ENCODE results near the gene CDH12. TPM values are rescaled to one million over a fixed set of nuclear protein-coding genes. Genes with fewer than 3 reads are reported as not detected.

CDH12 gene
- total and polyA plus RNA-seq, 2 donors (not counting 3 experiments of a cell fraction or from before 2014, with no cell fraction given), result 0.03 TPM; not detected in 1

DNA sequence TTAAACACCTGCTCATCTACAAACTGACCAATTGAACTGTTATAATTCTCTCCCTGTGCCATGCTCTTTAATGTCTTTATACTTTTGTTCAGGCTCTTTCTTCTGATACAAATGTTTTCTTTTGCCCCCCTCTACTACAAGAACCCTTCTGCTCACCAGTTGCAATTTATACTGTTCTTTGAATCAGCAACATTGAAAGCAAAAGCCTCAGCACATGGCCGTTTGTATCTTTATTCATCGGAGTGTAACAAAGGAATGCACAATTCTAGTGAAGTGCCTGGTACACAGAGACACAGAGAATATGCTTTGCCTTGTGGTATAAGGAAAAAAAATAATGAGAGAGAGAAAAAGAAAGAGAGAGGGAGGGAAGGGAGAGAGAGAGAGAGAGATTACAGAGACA, 547.1 kb downstream of the CDH12 start:
- Histone ChIP-seq H3K27ac (ENCODE audit: insufficient read depth, low read depth, low read length) (no peak overlapping the region), H3K4me2 (ENCODE audit: insufficient read depth, low read length) (no peak overlapping the region), H3K79me2 (ENCODE audit: control insufficient read depth, insufficient read depth, low read length) (no peaks in the 10 kb centered on the region), H4K20me1 (replicated peaks; ENCODE audit: control insufficient read depth, extremely low read depth, insufficient read depth, low read length) (no peaks in the 10 kb centered on the region), H3K9ac (replicated peaks; ENCODE audit: extremely low read depth, insufficient read depth, low read length) (no peak overlapping the region), H3K4me3 (replicated peaks in 1 of 3; ENCODE audit: insufficient read depth in 1 of 3, low read depth in 1 of 3, low read length in 3 of 3) (no peak overlapping the region), H3K9me3 (replicated peaks; ENCODE audit: control insufficient read depth, insufficient read depth, low read length) (no peaks in the 10 kb centered on the region), H3K9me1 (replicated peaks; ENCODE audit: control insufficient read depth, extremely low read depth, insufficient read depth, low read length) (no peaks in the 10 kb centered on the region), H3K4me1 (ENCODE audit: control insufficient read depth, extremely low read depth, insufficient read depth, low read length) (no peaks in the 10 kb centered on the region), H2AFZ (ENCODE audit: low read depth, low read length) (no peak overlapping the region), H3K27me3 (ENCODE audit: control insufficient read depth in 2 of 2, insufficient read depth in 2 of 2, low read length in 2 of 2) (no peaks in the 10 kb centered on the region), H3K36me3 (ENCODE audit: control insufficient read depth in 2 of 2, extremely low read depth in 1 of 2, insufficient read depth in 2 of 2, low read length in 2 of 2) (no peaks in the 10 kb centered on the region)
- BruUV-seq (replicated peaks), result no TSS peak
- CTCF ChIA-PET, result no interaction called here
- FAIRE-seq (no peak), DNase-seq (ENCODE audit: low read depth, low spot score) (no peak)
- dilution Hi-C loops (cut with MboI; ENCODE audit: extremely low pct_ligation_motif_present, low sequenced_read_pairs), result no loop called here
- POLR2A ChIA-PET, result no interaction called here
- TF ChIP-seq POLR2A (IDR thresholded peaks at IDR 0.05; ENCODE audit: low read depth, low read length) (no peak), FOS (IDR thresholded peaks at IDR 0.05; ENCODE audit: borderline replicate concordance, insufficient read depth, low read length) (no peak)
- TF ChIP-seq, protein P1, sequence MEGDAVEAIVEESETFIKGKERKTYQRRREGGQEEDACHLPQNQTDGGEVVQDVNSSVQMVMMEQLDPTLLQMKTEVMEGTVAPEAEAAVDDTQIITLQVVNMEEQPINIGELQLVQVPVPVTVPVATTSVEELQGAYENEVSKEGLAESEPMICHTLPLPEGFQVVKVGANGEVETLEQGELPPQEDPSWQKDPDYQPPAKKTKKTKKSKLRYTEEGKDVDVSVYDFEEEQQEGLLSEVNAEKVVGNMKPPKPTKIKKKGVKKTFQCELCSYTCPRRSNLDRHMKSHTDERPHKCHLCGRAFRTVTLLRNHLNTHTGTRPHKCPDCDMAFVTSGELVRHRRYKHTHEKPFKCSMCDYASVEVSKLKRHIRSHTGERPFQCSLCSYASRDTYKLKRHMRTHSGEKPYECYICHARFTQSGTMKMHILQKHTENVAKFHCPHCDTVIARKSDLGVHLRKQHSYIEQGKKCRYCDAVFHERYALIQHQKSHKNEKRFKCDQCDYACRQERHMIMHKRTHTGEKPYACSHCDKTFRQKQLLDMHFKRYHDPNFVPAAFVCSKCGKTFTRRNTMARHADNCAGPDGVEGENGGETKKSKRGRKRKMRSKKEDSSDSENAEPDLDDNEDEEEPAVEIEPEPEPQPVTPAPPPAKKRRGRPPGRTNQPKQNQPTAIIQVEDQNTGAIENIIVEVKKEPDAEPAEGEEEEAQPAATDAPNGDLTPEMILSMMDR (IDR thresholded peaks at IDR 0.05; ENCODE audit: extremely low read depth in 1 of 2, insufficient read depth in 1 of 2, low read depth in 1 of 2, low read length in 2 of 2), result no peak
- intact Hi-C loops (cut with micrococcal nuclease), result no loop called here

DNA sequence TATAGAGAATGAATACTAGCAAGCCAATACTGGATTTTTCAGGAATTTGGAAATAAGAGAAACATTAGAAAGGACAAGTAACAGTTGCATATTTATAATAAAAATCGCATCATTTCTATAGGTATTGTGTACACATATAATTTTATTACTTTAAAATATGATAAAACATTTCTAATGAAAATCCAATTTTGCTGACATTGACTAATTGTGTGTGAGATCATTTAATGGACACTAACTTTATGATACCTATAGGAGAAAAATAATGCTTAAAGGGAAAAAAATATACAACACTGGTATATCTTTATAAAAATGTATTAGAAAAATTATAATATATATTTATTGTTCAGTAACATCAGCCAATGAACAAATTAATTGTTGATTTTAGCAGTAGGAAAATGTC, 557.3 kb downstream of the CDH12 start:
- H3K9ac ChIP-seq (replicated peaks; ENCODE audit: extremely low read depth, insufficient read depth, low read length), result no peak overlapping the region
- POLR2A ChIA-PET, result no interaction called here
- no peaks in the 10 kb centered on the region for H4K20me1 ChIP-seq (replicated peaks; ENCODE audit: control insufficient read depth, extremely low read depth, insufficient read depth, low read length)
- DNase-seq (ENCODE audit: low read depth, low spot score), result no peak
- no peak overlapping the region for H3K4me3 ChIP-seq (replicated peaks in 1 of 3; ENCODE audit: insufficient read depth in 1 of 3, low read depth in 1 of 3, low read length in 3 of 3)
- TF ChIP-seq MYC (IDR thresholded peaks at IDR 0.05; ENCODE audit: low read depth, low read length) (no peak), JUN (IDR thresholded peaks at IDR 0.05; ENCODE audit: borderline replicate concordance, insufficient read depth, insufficient read length, low read depth) (no peak), FOS (IDR thresholded peaks at IDR 0.05; ENCODE audit: borderline replicate concordance, insufficient read depth, low read length) (no peak), EZH2 (IDR thresholded peaks at IDR 0.05; ENCODE audit: borderline replicate concordance, low read depth, low read length, severe bottlenecking) (no peak), POLR2AphosphoS5 (IDR thresholded peaks at IDR 0.05; ENCODE audit: insufficient read depth, low read depth, low read length) (no peak), GATA2 (IDR thresholded peaks at IDR 0.05; ENCODE audit: insufficient read depth, insufficient read length, low read depth, low read length) (no peak), POLR2A (IDR thresholded peaks at IDR 0.05; ENCODE audit: low read depth, low read length) (no peak)
- TF ChIP-seq, protein P1 (IDR thresholded peaks at IDR 0.05; ENCODE audit: extremely low read depth in 1 of 2, insufficient read depth in 1 of 2, low read depth in 1 of 2, low read length in 2 of 2), result no peak
- TF ChIP-seq, protein P2, sequence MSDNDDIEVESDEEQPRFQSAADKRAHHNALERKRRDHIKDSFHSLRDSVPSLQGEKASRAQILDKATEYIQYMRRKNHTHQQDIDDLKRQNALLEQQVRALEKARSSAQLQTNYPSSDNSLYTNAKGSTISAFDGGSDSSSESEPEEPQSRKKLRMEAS (IDR thresholded peaks at IDR 0.05; ENCODE audit: insufficient read depth, insufficient read length), result no peak
- H2AFZ ChIP-seq (ENCODE audit: low read depth, low read length), result no peak overlapping the region
- no peak for FAIRE-seq
- BruUV-seq (replicated peaks), result no TSS peak
- H3K36me3 ChIP-seq (ENCODE audit: control insufficient read depth in 2 of 2, extremely low read depth in 1 of 2, insufficient read depth in 2 of 2, low read length in 2 of 2), result no peaks in the 10 kb centered on the region
- peaks cover 2% of the 10 kb centered on the region for H3K9me3 ChIP-seq (replicated peaks; ENCODE audit: control insufficient read depth, insufficient read depth, low read length)
- intact Hi-C loops (cut with micrococcal nuclease), result no loop called here
- no peaks in the 10 kb centered on the region for H3K27me3 ChIP-seq (ENCODE audit: control insufficient read depth in 2 of 2, insufficient read depth in 2 of 2, low read length in 2 of 2)
- no peaks in the 10 kb centered on the region for H3K4me1 ChIP-seq (ENCODE audit: control insufficient read depth, extremely low read depth, insufficient read depth, low read length)
- no peaks in the 10 kb centered on the region for H3K9me1 ChIP-seq (replicated peaks; ENCODE audit: control insufficient read depth, extremely low read depth, insufficient read depth, low read length)
- H3K79me2 ChIP-seq (ENCODE audit: control insufficient read depth, insufficient read depth, low read length), result no peaks in the 10 kb centered on the region
- H3K27ac ChIP-seq (ENCODE audit: insufficient read depth, low read depth, low read length), result no peak overlapping the region
- no peak overlapping the region for H3K4me2 ChIP-seq (ENCODE audit: insufficient read depth, low read length)
- CTCF ChIA-PET, result no interaction called here
- dilution Hi-C loops (cut with MboI; ENCODE audit: extremely low pct_ligation_motif_present, low sequenced_read_pairs), result no loop called here

All from endothelial cell of umbilical vein (primary cell).